Cerebellar nuclear complex (tissue), 1 donor: ENCODE measurements around the gene PGAM5.
A peak's percentile ranks its signal among the peaks of the same experiment; 100 is the strongest.

Source experiments
- DNase-seq, 2 experiments: peaks; one replicate each; lab custom pipeline; 2025; lab: John Stamatoyannopoulos, UW

PGAM5 gene

DNA sequence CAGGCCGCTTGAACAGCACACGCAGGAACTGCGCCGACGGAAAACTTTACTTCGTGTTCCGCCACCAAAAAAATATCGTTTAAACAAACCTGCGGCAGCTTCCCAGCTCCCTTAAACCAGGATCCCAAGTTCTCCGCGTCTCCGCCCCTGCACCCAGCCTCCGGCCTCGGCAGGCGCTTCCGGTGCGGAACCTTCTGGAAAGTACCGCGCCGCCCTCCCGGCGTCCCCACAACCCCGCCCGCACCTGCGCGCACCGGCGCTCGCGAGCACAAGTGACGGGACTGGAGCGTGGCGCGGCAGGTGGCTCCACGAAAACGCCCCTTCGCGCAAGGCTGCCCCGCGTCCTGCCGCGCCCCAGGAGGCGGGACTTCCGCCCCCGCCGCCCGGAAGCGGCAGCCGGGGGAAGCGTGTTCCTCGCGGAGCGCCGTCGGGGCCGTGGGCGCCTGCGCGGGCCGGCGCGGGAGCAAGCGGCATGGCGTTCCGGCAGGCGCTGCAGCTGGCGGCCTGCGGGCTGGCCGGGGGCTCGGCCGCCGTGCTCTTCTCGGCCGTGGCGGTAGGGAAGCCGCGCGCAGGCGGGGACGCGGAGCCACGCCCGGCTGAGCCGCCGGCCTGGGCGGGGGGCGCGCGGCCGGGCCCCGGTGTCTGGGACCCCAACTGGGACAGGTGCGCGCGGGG is at the start of gene PGAM5:
TSS of gene PGAM5 (plus strand) at position 438 of the 675 bp plus-strand sequence. CDS start at position 473, 35 bp downstream.
- DNase-seq = peak in 1 of 2 experiments; percentile 48

DNA sequence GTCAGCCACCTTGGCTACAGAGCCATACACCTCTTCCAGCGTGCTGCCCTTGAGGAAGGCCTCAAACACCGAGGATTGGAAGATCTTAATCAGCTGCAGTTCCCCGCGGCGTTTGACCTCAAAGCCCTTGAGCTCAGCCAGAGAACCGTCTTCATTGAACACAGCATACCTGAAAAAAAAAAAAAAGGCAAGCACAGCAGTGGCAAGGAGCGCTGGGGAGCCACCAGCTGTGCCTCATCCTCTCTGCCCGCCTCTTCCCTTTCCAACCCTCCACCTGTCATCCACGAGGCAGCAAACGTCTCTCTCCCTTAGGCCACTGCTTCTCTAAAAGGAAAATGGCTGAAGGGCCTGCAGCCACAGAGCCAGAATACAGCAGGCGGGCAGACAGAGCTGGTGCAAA is 49.6 kb upstream of the PGAM5 start:
- DNase-seq = no peak

DNA sequence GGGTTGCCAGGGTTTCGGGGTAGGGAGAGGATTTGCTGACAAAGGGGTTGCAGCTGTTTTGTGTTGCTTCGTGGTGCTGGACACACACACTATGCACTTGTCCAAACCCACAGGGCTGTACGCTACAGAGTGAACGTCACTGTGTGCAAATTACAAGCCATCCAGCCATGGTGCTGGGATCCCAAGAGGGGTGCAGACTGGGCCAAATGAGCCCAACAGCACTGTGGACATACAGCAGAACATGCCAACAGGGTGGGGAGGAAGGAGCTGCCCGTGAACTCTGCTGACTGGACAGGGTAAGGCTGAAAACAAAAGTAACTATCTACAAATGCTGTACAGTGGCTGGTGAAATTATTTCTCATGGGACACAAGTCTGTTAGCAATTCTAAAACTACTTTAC is 48.7 kb upstream of the PGAM5 start:
- DNase-seq = no peak

DNA sequence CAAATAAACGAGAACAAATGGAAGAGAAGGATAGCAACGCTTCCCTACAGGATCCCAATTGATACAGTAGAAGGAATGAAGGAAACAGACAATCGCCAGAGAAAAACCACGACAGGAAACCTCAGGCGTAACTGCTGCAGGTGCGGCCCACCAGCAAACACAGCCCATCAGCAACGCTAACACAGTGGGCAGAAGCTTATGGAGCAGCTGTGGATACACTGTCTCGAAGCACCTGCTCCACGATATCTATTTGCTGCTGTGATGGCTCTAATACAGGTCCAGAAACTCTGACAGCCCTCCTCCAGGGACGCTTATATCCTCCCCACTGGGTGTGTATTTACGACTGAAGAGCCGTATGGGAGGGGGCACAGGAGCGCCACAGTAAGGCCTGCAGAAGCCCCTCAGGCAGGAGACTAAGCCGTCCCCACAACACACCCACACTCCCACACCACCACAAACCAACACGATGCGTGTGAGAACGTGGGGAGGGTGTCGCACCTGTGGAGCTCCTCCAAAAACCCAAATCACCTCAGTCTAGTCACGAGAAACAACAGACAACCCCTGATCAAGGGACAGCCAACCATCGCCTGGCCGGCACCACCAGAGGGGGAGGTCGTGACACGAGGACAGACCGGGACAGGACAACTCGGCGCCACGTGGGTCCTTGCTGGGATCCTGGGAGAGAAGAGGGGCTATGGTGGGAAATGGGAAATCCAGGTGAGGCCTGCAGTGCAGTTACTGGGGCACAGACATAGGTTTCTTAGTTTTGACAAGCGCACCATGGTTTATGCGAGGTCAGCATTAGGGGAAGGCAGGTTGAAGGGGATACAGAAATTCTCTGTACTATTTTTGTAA is 47.5 kb upstream of the PGAM5 start:
- DNase-seq = no peak

DNA sequence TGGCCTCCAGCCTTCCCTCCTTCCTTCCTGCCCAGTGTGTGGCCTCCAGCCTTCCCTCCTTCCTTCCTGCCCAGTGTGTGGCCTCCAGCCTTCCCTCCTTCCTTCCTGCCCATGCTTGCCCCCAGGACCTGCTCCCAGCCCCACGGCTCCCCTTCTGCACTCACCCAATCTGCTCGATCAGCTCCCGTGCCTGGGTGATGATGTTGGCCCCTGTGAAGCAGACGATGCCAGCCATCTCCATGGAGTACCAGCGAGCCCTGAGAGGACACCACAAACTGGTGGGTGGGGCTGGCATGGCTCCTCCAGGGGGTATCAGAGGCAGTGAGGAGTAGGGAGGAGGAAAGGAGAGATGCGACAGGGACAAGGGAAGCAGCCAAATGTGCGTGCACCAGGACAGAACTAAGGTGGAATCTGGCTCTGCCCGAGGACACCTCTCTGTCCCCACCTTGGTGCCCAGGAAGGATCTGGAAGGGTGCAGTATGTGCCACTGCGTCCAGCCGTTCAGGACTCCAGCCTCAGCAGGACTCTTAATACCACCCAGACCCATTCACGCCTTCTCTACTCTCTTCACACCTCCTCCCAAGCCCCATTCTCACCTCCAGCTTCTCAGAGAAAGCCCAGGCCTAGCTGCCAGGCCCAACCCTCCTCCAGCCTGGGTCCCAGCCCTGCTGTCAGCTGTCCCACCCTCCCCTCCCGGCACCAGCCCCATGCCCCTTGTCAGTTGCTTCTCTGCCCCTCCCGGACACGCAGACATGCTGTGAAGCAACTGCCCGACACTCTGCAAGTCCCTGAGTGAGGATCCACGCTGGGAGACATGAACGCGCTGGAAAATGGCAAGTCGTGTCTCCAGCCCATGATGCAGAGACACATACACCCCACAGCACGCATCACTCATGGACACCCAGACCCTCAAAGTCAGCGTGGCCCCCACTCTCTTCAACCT is 46.2 kb upstream of the PGAM5 start:
- no peak for DNase-seq

DNA sequence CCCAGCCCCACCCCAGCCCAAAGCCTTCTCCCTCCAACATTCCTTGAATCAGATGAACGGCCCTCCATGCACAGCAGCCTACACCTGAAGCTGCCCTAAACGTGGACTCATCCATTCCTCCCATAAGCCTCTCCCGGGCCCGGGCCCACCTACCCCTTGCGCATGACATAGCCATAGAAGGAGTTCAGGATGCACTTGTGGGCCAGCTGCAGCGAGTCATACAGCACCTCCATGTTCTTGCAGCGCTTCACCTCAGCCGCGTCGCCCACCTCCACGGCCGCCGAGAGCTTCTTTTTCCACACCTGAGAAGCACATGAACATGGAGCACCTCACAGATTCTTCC is 45.5 kb upstream of the PGAM5 start:
- DNase-seq = no peak

DNA sequence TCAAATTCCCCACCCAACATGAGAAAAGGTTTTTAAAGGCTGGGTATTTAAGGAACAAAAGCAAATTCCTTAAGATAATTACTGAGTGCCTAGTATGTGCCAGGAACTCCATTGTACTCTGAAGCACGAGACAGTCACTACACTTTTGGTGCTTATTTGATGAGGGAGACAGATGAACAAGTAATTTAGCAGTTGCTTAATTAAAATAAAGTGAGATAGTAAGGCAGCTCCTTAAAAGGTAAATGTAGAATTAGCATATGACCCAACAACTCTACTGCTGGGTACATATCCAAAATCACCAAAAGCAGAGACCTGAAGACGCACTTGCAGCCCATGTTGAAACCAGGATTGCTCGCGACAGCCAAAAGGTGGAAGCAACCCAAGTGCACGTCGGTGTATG is 44.8 kb upstream of the PGAM5 start:
- no peak for DNase-seq

DNA sequence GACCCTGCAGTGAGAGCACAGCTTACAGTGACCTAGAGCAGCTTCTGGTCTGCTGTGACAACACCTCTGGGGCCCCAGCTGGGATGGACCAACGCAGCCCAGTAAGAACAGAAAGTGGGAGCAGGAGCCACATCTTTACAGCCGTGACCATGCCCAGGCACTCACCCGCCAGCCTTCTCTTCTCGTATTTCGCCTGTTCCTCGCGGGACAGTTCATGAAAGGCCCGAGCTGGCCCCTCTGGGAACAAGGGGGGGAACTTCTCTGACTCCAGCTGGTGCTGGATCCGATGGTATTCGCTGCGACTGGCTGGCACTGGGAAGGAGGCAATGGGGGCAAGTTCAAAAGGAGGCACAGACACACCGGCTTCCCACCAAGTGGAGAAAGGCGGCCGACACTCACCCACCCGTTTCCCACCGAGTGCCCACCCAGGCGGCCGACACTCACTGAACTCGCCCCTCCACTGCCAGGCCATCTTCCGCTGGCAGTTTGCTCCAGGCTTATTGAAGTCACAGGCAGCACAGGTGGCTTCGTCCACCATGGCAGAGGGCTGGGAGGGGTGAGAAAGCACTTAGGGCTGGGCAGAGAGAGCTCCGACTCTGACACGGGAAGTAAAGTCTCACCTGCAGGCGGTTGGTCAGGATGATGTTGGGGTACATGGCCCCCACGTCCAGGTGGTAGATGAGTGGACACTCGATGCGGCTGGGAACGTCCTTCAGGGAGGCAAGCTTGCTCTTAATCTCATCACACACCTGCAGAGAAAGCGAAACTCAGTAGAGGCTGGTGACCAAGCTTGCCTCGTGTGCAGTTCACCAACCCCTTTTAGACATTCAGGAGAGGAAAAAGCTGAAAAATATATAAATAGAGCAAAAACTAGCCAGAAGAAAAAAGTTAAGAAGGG is 42.2 kb upstream of the PGAM5 start:
- DNase-seq = no peak

DNA sequence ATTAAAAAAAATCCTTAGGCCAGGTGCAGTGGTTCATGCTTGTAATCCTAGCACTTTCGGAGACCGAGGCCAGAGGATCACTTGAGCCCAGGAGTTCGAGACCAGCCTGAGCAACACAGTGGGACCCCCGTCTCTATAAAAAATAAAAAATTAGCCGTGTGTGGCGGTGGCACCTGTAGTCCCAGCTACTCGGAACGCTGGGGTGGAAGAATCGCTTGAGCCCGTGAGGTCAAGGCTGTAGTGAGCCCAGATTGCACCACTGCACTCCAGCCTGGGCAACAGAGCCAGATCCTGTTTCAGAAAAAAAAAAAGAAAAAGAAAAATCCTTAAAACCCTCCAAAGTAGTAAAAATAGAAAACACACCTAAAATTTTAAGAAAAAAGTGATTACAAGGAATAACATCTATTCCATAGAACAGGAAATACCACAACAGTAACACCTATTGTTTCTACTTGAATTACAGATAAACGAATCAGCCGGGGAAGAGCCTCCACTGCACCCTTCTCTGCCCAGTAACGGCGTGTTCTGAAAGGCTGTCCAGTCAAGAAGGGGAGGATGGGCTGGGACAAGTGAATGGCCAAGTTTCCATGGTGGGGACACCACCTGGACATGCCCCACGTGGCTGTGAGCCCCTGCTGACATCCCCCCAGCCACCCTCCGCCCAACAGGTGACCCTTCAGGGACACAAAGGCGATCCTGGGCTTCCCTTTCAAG is 41.3 kb upstream of the PGAM5 start:
- no peak for DNase-seq

DNA sequence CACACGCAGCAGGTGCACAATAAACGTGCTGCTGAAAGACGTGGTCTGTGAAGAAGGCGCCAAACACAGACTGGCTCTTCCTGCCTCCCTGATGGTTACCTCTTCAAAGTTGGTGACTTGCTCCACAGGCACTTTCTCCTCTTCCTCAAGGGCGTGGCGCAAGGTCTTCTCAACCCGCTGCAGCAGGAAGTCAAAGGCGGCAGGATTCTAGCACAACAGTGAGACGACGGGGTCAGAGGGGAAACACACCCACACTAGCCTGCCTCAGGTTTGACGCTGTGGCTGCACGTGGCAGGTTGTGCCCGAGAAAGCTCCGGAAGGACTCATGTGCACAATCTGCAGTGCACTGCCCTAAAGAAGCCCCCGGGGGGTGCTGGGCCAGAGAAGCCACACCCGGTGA is 38.5 kb upstream of the PGAM5 start:
- no peak for DNase-seq

DNA sequence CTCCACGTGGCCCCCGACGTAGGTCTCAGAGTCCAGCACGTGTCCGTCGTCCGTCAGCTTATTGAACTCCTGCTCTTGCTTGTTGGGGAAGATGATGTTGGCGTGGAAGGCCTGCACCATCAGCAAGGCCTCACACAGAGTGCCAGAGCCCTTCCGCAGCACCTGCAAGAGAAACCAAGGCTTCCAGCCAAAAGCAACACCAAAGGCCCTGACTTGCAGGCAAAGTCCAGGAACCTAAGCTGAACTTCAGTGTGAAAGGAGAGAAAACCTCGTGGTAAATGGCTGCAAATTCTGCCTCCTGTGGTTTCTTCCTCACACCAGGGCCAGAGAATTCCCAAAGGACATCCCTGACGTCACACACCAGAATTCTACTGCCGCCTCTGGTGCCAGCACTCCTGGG is 38.0 kb upstream of the PGAM5 start:
- no peak for DNase-seq

DNA sequence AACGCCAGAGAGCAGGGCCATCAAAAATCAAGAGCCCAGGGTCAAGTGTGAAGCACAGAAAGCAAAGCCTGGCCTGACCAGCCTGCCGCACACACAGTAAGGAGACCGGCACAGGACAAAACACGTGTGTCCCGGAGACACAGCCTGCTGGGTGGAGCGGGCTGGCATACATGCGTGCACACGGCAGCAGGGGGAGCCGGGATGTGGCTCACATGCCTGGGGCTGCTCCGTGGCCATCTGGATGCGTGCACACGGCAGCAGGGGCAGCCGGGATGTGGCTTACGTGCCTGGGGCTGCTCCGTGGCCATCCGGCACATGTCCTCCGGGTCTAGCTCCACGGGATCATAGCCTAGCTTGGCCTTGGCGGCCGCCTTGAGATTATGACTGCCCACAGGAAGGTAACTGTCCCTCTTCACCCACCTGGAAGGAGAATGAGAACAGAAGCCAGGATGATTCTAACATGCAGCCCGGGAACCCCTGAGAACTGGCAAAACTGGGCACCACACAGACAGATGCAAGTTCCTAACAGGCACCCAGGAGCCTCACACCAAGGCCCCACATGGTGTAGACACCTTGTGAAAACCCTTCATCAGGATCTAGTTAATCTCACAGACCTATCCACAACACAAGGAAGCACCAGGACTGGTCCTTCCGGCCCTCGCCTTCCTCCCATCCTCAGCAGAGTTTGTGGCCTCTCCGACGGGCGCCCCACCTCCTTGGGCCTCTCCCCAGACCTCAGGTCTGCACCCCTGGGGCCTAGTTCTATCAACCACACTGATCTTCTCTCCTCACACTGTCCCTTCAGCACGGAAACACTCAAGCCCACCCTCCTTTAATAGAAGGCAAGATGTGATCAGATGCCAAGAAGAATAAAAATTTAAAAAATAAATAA is 37.1 kb upstream of the PGAM5 start:
- DNase-seq = no peak

DNA sequence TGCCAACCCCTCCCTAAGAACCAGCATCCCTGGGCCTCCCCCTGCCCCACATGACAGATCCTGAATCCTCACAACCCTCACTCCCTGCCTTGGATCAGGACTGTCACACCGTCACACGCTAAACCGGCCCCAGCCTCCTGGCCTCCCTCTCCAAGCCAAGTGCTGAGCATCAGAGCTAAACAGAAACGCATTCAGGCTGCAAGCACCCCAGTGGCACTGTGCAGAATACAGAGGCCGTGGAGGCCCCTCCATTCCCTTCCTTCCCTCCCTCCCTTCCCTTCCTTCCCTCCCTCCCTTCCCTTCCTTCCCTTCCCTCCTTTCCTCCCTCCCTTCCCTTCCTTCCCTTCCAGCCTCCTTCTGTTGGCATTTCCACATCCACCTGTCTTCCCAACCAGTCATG is 36.1 kb upstream of the PGAM5 start:
- no peak for DNase-seq

DNA sequence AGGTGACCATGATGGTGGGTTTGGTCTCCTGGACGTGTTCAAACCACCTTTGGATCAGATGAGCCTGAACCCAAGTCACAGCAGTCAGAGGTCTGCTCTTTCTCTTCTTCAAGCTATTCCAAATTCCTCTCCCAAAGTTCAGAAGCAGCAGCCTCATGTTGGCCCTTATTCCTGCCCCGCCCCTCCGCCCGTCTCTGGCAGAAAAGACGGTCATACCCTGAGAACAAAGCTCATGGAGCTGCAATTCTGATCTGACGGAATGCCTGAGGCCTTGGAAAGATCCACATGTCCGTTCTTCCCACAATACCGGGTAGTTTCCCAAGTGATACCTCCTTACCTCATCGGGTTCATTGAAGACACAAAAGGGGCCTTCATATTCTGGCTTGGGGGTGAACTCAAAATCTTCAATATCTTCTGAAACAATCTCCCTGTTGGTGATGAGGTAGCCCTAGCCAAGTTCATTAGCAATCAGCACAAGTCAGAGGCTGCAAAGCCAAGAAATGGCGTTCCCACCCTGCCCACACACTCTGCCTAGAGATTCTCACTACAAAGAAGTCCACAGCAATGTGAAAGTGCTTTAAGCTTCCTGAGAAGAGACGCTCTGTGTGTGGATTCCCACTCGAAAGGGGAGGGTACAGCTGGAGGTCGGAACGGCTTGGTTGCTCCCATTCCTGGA is 34.7 kb upstream of the PGAM5 start:
- DNase-seq = no peak

DNA sequence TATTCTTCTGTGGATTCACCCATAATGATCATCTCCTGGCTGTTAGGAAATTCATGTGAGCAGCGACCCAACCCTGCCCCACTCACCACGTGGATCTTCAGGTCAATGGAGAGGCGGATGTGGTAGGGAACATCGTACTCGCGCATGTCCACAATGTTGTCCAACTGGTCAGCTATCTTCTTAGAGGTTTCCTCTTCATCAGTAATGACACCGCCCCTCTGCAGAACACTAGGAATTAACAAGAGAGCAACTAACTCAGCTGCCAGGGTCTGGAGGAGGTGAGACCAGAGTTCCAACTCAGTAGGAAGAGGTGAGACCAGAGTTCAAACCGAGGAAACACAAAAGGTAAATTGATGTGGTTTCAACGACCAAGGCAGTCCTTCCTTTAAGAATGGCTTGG is 33.1 kb upstream of the PGAM5 start:
- no peak for DNase-seq

DNA sequence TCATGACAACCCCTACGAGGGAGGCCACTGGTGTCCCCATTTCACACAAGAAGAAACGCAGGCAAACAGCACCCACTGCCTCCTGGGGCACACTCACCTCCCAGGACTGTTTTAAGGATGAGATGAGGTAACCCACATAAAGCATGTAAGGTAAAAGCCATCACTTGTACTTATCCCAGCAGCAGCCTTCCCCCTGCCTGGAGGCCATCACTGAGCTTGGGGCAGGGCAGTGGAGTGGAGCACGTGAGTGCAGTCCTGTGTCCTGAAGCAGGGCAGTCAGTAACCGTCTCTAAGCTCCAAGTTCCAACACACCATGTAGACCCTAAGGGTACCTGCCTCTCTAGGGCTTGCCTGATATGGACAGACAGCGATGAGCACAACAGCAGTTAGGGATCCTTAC is 25.2 kb upstream of the PGAM5 start:
- no peak for DNase-seq

DNA sequence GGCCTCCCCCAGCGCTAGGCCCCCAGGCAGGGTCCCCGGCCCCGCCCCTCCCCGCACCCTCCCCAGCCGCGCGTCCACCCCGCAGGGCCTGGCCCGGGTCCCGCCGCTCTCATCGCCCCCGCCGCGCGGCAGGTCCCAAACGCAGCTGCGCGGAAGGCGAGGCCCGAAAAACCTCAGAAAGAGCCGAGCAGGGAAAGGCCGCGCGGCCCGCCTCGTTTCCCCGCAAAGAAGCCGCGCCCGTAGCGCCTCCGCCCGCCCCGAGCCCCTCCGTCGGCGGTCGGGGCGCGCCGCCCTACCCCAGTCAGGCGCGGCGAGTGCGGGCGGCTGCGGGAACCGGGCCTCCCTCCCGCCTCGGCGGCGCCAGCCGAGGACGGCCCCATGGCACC is 23.8 kb upstream of the PGAM5 start:
- DNase-seq = no peak

DNA sequence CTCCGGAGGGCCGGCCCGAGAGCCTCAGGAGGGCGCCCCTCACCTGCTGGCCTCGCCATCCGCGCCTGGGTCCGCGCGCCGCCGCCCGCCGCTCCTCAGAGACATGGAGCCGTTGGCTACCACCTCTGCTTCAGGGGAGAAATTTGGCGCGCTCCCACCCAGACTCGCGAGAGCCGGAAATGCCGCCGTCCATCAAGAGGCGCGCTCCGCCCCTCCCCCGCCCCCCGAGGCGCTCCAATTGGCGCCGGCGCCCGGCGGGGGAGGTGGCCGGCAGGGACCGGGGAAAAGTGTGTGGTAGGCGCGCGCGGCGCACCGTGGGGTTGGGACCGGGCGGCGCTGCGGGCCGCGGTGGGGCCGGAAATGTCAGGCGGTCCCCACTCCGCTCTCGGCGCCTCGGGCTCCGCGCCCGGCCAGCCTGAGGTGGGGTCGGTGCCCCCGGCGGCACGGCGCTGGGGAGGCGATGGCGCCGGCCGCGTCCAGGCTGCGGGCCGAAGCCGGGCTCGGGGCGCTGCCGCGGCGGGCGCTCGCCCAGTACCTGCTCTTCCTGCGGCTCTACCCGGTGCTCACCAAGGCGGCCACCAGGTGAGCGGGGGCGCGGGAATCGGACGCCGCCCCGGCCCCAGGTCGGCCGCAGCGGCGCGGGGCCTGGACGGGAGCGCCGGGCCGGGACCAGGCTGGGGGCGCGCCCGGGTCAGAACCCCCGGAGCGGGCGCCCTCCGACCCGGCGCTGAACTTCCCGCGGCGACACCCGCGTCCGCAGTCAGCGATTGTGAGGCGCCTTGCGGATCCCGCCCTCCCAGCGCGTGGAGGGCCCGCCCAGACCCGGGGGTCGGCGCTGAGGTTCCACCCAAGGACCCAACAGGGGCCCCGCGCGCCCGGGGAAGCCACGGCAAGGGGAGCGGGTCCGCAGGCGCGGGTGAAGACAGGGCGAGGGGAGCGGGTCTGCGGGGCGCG is 23.2 kb upstream of the PGAM5 start, which contains the start of the genes POLE and PXMP2:
TSS of gene POLE (minus strand) at position 132 of the 954 bp plus-strand sequence. CDS start at position 105, 27 bp downstream.
TSS of gene PXMP2 (plus strand) at position 377 of the 954 bp plus-strand sequence. CDS start at position 461, 84 bp downstream.
- peak in 1 of 2 experiments; percentile 44 for DNase-seq
